AG04450 (cell line): ENCODE data around the gene CAMP. TPM values are rescaled to one million over a fixed set of nuclear protein-coding genes. Genes with fewer than 3 reads are reported as not detected.

ENCODE experiments used
- CTCF ChIA-PET: fragments of 300-600, 350-600 bp; formaldehyde crosslinking; extraction: SDS; loops from one replicate; lab custom pipeline; 2022; ENCODE audit warnings: antibody characterized with exemption, inconsistent platforms; lab: Charles Lee
- POLR2A ChIA-PET: fragments of 350-600 bp; formaldehyde crosslinking; extraction: SDS; loops from one replicate; lab custom pipeline; 2021; ENCODE audit warnings: antibody characterized with exemption, inconsistent platforms; lab: Yijun Ruan, JAX
- DNase-seq: peaks from one replicate; pipeline ENCODE4 v3.0.0-alpha.2; 2011; ENCODE audit warnings: low read depth, low spot score
- H3K27ac ChIP-seq: one replicate; pipeline ENCODE4 v1.5.1; 2012; ENCODE audit warnings: low read depth, low read length, control low read depth
- H3K27me3 ChIP-seq: one replicate; pipeline ENCODE4 v1.6.0; 2012; ENCODE audit warnings: low read length; ENCODE audit not compliant: control insufficient read depth, insufficient read depth
- H3K4me3 ChIP-seq: 2 replicates; pipeline ENCODE4 v1.5.1; 2011; ENCODE audit warnings: mild to moderate bottlenecking, low read depth, low read length, control low read depth
- H3K9me3 ChIP-seq: 2 replicates; pipeline ENCODE4 v1.5.1; 2012; ENCODE audit warnings: low read length; ENCODE audit not compliant: control insufficient read depth, insufficient read depth
- polyA plus RNA-seq: library from polyadenylated mRNA; depleted of rRNA; stranded (reverse); fragments of >200 nt; gene quantifications from 2 replicates; pipeline ENCODE4 v1.2.3, GENCODE V29; 2011
- TF ChIP-seq, protein P1 (sequence below): IDR thresholded peaks from 2 replicates; pipeline ENCODE4 v1.5.1; 2011; ENCODE audit warnings: low read depth, low read length, control low read depth, inconsistent platforms

The CAMP gene
- polyA plus RNA-seq, 1 experiment = not detected

GRCh38 chr3:48215876-48216275 is 7.4 kb upstream of the CAMP start:
- ChIA-PET CTCF (interaction anchor here (1.2 kb wide), 1 partner anchor 220 kb away, joined by 3 read pairs; no protein-coding TSS in a partner anchor), POLR2A (no interaction called here)
- Histone ChIP-seq H3K27me3 (peaks cover 37% of the 10 kb centered on the region), H3K27ac (no peak overlapping the region), H3K9me3 (no peaks in the 10 kb centered on the region), H3K4me3 (no peak overlapping the region)
- TF ChIP-seq, protein P1, sequence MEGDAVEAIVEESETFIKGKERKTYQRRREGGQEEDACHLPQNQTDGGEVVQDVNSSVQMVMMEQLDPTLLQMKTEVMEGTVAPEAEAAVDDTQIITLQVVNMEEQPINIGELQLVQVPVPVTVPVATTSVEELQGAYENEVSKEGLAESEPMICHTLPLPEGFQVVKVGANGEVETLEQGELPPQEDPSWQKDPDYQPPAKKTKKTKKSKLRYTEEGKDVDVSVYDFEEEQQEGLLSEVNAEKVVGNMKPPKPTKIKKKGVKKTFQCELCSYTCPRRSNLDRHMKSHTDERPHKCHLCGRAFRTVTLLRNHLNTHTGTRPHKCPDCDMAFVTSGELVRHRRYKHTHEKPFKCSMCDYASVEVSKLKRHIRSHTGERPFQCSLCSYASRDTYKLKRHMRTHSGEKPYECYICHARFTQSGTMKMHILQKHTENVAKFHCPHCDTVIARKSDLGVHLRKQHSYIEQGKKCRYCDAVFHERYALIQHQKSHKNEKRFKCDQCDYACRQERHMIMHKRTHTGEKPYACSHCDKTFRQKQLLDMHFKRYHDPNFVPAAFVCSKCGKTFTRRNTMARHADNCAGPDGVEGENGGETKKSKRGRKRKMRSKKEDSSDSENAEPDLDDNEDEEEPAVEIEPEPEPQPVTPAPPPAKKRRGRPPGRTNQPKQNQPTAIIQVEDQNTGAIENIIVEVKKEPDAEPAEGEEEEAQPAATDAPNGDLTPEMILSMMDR = no peak
- no peak for DNase-seq

DNA sequence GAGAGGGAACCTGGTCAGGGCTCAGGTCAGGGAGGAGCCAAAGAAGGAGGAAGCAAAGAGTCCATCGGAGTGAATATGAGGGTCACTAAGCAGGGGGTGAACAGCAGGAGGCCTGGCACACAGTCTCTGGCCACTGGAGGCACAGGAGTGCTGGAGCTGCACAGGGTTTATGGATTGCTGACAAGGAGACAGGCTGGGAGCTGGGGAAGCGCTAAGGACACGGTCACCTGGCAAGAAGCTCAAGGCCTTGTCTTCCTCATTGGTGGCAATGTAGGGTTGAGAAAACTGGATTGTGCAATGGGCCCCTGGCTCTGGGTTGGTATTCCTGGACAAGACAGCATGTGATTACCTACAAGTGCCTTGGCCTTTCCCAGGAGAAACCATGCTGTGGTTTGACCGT is 5.8 kb upstream of the CAMP start:
- CTCF ChIA-PET = no interaction called here
- TF ChIP-seq, protein P1 = no peak
- POLR2A ChIA-PET = no interaction called here
- H3K27me3 ChIP-seq = peaks cover 37% of the 10 kb centered on the region
- no peak for DNase-seq
- no peak overlapping the region for H3K4me3 ChIP-seq
- H3K9me3 ChIP-seq = no peaks in the 10 kb centered on the region
- no peak overlapping the region for H3K27ac ChIP-seq

DNA sequence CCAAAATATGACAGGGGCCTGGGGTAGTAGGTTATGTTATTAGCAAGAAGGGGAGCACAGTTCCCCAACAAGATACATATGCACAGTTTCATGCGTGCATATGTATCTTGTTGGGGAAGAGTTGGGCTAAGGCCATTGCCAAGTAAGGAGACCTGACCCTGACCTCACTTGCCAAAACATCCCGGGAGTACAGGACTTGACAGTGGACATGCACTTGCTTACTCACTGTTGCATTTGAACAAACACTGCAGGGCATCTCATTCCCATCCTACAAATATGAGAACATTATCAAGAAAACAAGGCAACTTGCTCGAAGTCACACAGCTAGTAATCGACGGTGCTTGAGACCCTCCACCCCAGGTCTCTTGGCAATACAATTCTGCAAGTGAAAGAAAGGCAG is 4.8 kb upstream of the CAMP start:
- TF ChIP-seq, protein P1 = no peak
- DNase-seq = no peak
- H3K27me3 ChIP-seq = peaks cover 37% of the 10 kb centered on the region
- no peak overlapping the region for H3K27ac ChIP-seq
- ChIA-PET POLR2A (no interaction called here), CTCF (no interaction called here)
- H3K4me3 ChIP-seq = no peak overlapping the region
- no peaks in the 10 kb centered on the region for H3K9me3 ChIP-seq

GRCh38 chr3:48219543-48219942 is 3.8 kb upstream of the CAMP start:
- Histone ChIP-seq H3K9me3 (no peaks in the 10 kb centered on the region), H3K4me3 (no peak overlapping the region), H3K27me3 (peaks cover 38% of the 10 kb centered on the region), H3K27ac (no peak overlapping the region)
- TF ChIP-seq, protein P1 = no peak
- POLR2A ChIA-PET = no interaction called here
- CTCF ChIA-PET = no interaction called here
- DNase-seq = no peak

DNA sequence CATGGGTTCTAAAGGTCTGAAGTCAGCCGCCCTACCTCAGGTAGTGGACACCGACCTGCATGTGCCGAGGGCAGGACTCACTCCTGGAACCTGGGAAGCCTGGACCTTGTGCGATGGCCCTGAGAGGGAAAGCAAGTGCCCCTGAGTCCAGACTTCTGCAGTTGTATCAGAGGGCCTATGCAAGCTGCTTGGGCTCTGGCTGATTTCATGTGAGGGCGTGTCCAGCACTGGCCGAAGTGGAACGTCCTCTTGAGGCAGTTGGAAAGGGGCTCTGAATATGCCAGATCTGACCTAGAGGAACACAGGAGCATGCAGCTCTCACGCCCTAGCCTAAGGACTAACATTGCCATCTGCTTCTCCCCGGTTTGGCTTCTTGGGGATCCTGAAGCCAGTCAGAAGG is 2.5 kb upstream of the CAMP start:
- CTCF ChIA-PET = interaction anchor here (0.9 kb wide), 1 partner anchor 26 kb away, joined by 4 read pairs; no protein-coding TSS in a partner anchor

More for the DNA sequence above, 2.5 kb upstream of the CAMP start:
- Histone ChIP-seq H3K9me3 (no peaks in the 10 kb centered on the region), H3K4me3 (no peak overlapping the region), H3K27ac (no peak overlapping the region), H3K27me3 (peaks cover 34% of the 10 kb centered on the region)
- DNase-seq = no peak
- TF ChIP-seq, protein P1 = no peak
- POLR2A ChIA-PET = no interaction called here
